Measurements from ENCODE around the gene TTBK2. TPM values are rescaled to one million over a fixed set of nuclear protein-coding genes. Genes with fewer than 3 reads are reported as not detected.

The TTBK2 gene
- total and polyA plus RNA-seq, 2 donors (not counting 1 experiment from before 2014, with no cell fraction given), result 4.3 to 39.6 TPM

DNA sequence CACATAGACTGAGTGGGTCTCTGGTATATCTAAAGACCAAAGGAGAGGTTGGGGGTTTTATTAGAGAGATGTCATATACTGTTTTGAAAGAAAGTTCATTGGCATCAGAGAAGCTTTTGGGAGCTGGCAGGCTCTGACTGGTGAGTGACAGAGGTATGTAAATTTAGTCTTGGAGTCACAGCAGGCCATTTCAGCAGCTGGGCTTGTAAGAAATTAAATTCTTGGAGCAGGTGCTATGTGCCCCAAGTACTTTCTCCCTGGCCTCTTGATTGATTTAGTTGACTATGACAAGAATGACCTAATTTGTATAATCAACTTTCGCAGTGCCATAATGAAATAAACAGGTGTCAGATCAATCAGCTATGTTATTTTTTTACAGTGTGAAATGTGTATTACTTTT is 135.9 kb downstream of the TTBK2 start:
- Histone ChIP-seq H3K27me3 (replicated peaks in 1 of 4; ENCODE audit: control extremely low read depth in 1 of 4, control insufficient read depth in 3 of 4, insufficient read depth in 4 of 4, low read length in 3 of 4) (no peaks in the 10 kb centered on the region), H3K4me3 (ENCODE audit: control extremely low read depth in 1 of 5, extremely low read depth in 1 of 5, insufficient read depth in 1 of 5, low read depth in 2 of 5, low read length in 4 of 5) (no peak overlapping the region), H3K4me1 (ENCODE audit: control insufficient read depth in 2 of 2, insufficient read depth in 2 of 2, low read length in 2 of 2) (no peaks in the 10 kb centered on the region), H3K27ac (ENCODE audit: low read length in 2 of 2) (no peak overlapping the region), H3K36me3 (replicated peaks in 1 of 2; ENCODE audit: control extremely low read depth in 1 of 2, control insufficient read depth in 1 of 2, extremely low read depth in 1 of 2, insufficient read depth in 2 of 2, low read length in 1 of 2) (peaks cover 0 to 3% of the 10 kb centered on the region in 2 experiments), H3K4me2 (replicated peaks; ENCODE audit: low read depth, low read length, poor library complexity, severe bottlenecking) (no peak overlapping the region), H2AFZ (ENCODE audit: insufficient read depth, low read depth, low read length, poor library complexity, severe bottlenecking) (no peak overlapping the region), H3K9ac (ENCODE audit: low read length) (no peak overlapping the region), H4K20me1 (ENCODE audit: control insufficient read depth, insufficient read depth, low read length, poor library complexity, severe bottlenecking) (no peaks in the 10 kb centered on the region), H3K79me2 (ENCODE audit: control insufficient read depth, insufficient read depth, low read length) (no peaks in the 10 kb centered on the region), H3K9me3 (ENCODE audit: control extremely low read depth in 1 of 3, control insufficient read depth in 2 of 3, insufficient read depth in 1 of 3, low read length in 2 of 3) (no peaks in the 10 kb centered on the region)
- Mint-ChIP-seq H3K27ac (no peak overlapping the region), H3K4me1 (no peaks in the 10 kb centered on the region), H3K27me3 (no peaks in the 10 kb centered on the region), H3K9me3 (ENCODE audit: insufficient read depth) (no peaks in the 10 kb centered on the region), H3K4me3 (no peak overlapping the region)
- ChIA-PET CTCF (interaction anchor here (0.7 to 0.9 kb wide), 2 partner anchors 99 to 140 kb away, joined by 4 to 5 read pairs; no protein-coding TSS in a partner anchor), POLR2A (no interaction called here)
- no peak for TF ChIP-seq EZH2 (IDR thresholded peaks at IDR 0.05; ENCODE audit: borderline replicate concordance, insufficient read depth, low read depth, low read length, poor library complexity, severe bottlenecking)
- TF ChIP-seq, protein P1, sequence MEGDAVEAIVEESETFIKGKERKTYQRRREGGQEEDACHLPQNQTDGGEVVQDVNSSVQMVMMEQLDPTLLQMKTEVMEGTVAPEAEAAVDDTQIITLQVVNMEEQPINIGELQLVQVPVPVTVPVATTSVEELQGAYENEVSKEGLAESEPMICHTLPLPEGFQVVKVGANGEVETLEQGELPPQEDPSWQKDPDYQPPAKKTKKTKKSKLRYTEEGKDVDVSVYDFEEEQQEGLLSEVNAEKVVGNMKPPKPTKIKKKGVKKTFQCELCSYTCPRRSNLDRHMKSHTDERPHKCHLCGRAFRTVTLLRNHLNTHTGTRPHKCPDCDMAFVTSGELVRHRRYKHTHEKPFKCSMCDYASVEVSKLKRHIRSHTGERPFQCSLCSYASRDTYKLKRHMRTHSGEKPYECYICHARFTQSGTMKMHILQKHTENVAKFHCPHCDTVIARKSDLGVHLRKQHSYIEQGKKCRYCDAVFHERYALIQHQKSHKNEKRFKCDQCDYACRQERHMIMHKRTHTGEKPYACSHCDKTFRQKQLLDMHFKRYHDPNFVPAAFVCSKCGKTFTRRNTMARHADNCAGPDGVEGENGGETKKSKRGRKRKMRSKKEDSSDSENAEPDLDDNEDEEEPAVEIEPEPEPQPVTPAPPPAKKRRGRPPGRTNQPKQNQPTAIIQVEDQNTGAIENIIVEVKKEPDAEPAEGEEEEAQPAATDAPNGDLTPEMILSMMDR (IDR thresholded peaks at IDR 0.05), result no peak
- no CpG with 5 or more reads among the region's 1 CpG for WGBS (ENCODE audit: insufficient coverage)
- no peak for ATAC-seq (ENCODE audit: low read depth)
- DNase-seq, result no peak
- intact Hi-C loops (cut with micrococcal nuclease), result no loop called here

DNA sequence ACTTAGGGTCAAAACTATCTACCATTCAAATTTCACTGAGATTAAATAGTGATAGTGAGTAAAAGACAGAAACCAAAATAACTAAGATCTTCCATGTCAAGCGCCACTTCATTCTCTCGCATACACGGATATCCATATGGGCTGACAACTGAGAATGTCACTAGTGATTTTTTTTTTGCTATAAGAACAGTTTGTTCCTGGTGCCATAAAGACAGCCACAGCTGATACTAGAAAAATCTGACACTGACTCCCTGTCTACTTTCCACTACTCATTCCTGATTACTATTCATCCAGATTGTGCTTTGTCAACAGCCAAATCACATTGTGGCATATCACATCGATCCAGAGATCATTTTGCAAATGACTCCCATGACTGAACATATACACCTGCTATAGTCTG is 137.9 kb downstream of the TTBK2 start:
- no peak overlapping the region for H2AFZ ChIP-seq (ENCODE audit: insufficient read depth, low read depth, low read length, poor library complexity, severe bottlenecking)
- no peak overlapping the region for H3K27ac ChIP-seq (ENCODE audit: low read length in 2 of 2)
- no peaks in the 10 kb centered on the region for H3K79me2 ChIP-seq (ENCODE audit: control insufficient read depth, insufficient read depth, low read length)
- H3K4me3 ChIP-seq (ENCODE audit: control extremely low read depth in 1 of 5, extremely low read depth in 1 of 5, insufficient read depth in 1 of 5, low read depth in 2 of 5, low read length in 4 of 5), result no peak overlapping the region
- no peak for DNase-seq
- TF ChIP-seq, protein P1 (IDR thresholded peaks at IDR 0.05), result no peak
- no peak for TF ChIP-seq EZH2 (IDR thresholded peaks at IDR 0.05; ENCODE audit: borderline replicate concordance, insufficient read depth, low read depth, low read length, poor library complexity, severe bottlenecking)
- intact Hi-C loops (cut with micrococcal nuclease), result no loop called here
- no peaks in the 10 kb centered on the region for H3K27me3 Mint-ChIP-seq
- WGBS (ENCODE audit: insufficient coverage), result no CpG with 5 or more reads among the region's 4 CpGs
- H3K4me1 ChIP-seq (ENCODE audit: control insufficient read depth in 2 of 2, insufficient read depth in 2 of 2, low read length in 2 of 2), result no peaks in the 10 kb centered on the region
- H3K4me1 Mint-ChIP-seq, result no peaks in the 10 kb centered on the region
- no peak overlapping the region for H3K9ac ChIP-seq (ENCODE audit: low read length)
- no peaks in the 10 kb centered on the region for H3K27me3 ChIP-seq (replicated peaks in 1 of 4; ENCODE audit: control extremely low read depth in 1 of 4, control insufficient read depth in 3 of 4, insufficient read depth in 4 of 4, low read length in 3 of 4)
- no peaks in the 10 kb centered on the region for H3K9me3 ChIP-seq (ENCODE audit: control extremely low read depth in 1 of 3, control insufficient read depth in 2 of 3, insufficient read depth in 1 of 3, low read length in 2 of 3)
- no peak overlapping the region for H3K27ac Mint-ChIP-seq
- ChIA-PET POLR2A (no interaction called here), CTCF (interaction anchor here (1.1 kb wide), 1 partner anchor 144 kb away, joined by 3 read pairs; no protein-coding TSS in a partner anchor)
- no peaks in the 10 kb centered on the region for H4K20me1 ChIP-seq (ENCODE audit: control insufficient read depth, insufficient read depth, low read length, poor library complexity, severe bottlenecking)
- peaks cover 0 to 3% of the 10 kb centered on the region in 2 experiments for H3K36me3 ChIP-seq (replicated peaks in 1 of 2; ENCODE audit: control extremely low read depth in 1 of 2, control insufficient read depth in 1 of 2, extremely low read depth in 1 of 2, insufficient read depth in 2 of 2, low read length in 1 of 2)
- no peak overlapping the region for H3K4me2 ChIP-seq (replicated peaks; ENCODE audit: low read depth, low read length, poor library complexity, severe bottlenecking)
- ATAC-seq (ENCODE audit: low read depth), result no peak
- no peak overlapping the region for H3K4me3 Mint-ChIP-seq
- no peaks in the 10 kb centered on the region for H3K9me3 Mint-ChIP-seq (ENCODE audit: insufficient read depth)

All from B cell (primary cell).